Stimulated activated CD4-positive, alpha-beta T cell treated with anti-CD3 and anti-CD28 coated beads, Interleukin-4, amount 100 ng/mL, for 4 hours (primary cell): ENCODE measurements around the gene CRYGB.
A peak's percentile ranks its signal among the peaks of the same experiment; 100 is the strongest.

Experiments used
- DNase-seq, 2 experiments: peaks; one replicate each; pipeline ENCODE4 v3.0.0-alpha.2; 2020

Gene CRYGB, protein sequence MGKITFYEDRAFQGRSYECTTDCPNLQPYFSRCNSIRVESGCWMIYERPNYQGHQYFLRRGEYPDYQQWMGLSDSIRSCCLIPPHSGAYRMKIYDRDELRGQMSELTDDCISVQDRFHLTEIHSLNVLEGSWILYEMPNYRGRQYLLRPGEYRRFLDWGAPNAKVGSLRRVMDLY

DNA sequence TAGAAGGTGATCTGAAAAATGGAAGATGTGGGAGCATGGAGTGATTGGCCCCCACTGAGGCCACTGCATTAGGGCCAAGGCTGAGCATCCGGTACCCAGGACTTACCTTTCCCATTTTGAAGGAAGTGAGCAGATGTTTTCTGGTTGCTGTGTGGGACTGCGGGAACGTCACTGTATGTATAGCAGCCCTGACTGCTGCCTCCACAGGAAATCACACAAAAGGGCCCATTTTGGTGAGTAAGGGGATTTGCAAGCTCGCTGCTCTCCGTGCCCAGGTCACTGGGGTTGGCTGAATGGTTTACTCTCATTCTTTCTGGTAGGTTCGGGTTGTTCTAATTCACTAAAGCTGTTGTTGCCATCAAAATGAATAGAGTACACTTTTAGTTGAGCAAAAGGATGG is at the start of gene CRYGB:
Gene CRYGB (minus strand): TSS at position 153 of the 400 bp plus-strand sequence. CDS start 38 bp downstream, at position 115.
- DNase-seq = no peak

DNA sequence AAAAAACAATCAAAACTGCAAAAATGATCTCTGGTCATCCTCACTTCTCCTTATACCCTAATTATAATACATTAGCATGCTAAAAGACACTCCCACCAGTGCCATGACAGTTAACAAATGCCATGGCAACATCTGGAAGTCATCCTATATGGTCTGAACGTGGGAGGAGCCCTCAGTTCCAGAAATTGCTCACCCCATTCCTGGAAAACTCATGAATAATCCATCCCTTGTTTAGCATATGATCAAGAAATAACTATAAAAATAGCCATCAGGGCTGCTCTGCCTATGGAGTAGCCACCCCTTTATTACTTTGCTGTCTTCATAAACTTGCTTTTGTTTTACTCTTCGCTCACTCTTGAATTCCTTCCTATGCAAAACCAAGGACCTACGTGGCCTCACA is 49.6 kb upstream of the CRYGB start:
- DNase-seq = no peak

DNA sequence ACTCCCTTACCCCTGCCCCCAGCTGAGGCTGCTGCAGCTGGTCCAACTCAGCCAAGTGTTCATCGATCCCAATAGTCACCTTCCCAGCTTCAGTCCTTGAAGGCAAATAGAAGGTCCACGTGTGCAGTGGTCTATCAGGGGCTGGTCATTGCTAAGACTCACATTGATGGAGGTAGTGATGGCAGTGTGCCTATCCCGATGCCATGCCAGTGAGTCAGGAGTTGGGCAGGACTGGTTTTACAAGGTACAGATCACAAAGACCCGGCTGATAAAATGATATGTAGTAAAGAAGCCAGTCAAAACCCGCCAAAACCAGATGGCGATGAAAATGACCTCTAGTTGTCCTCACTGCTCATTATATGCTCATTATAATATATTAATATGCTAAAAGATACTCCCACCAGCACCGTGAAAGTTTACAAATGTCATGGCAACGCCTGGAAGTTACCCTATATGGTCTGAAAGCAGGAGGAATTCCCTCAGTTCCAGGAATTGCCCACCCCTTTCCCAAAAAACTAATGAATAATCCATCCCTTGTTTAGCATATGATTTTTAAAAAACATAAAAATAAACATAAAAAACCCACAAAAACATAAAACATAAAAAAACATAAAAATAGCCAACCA is 46.8 kb upstream of the CRYGB start:
- DNase-seq = no peak

DNA sequence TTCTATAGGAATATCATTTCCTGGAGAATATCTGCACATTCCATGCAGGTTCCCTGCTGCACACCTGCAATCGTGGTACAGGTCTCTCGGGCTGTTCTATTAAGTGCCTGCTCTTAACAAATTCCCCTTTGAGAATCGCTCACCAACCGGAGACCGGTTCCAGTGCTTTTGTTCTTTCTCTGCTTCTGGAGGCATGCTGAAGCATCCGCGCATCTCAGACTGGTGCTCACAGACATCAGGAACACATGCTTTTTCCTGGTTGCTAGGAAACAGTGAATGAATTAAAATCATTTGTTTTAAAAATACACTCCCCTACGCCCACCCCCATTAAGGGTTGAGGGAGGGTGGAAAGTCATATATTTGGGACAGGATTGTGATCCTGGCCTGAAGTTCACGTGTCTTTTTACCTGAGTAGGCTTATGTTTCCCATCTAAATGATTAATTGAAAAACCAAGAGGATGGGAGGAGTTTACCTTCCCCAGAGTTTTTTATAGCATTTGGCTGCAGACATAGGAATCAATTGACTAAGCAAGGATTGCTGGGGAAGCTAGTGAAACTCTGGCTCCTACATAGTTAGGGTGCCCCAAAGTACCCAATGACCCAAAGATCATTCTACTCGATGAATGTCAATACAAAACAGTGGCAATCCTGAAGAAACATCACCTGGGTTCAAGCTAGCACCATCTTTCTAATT is 44.0 kb upstream of the CRYGB start, which contains the start of gene C2orf80:
Gene C2orf80 (minus strand): TSS at position 221 of the 694 bp plus-strand sequence. CDS start 3,044 bp downstream, outside the sequence.
- no peak for DNase-seq

DNA sequence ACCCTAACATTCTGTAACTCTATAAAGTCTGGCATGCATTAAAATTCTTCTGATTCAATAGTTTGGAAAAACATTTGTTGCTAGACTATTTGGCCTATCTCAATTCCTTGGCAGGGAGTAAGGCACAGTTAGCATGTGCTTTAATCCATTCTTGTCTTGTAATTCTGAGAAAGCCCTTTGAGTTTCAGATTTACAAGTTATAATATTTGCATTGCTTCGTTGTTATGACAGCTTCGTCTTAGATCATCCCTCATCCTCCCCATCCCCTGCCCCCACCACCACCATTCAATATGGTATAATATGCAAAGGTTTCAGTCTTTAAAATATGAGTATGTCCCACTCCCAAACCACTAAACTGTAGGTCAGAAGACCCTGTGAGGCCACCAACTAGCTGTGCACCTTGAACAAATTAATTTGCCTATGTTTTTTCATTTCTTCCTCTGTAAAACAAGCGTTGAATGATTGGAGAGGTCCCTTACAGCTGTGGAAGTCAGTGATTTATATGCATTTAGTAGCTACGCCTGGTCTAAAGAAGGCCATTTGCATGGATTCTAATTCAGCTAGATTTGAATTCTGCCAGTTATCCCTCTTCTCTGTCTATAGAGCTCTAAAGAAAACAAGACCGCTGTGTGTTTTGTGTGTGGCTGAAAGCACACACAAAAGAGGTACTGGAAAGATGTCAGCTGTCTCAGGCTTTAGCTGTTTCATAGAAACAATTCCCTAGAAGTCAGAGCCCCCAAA is 43.3 kb upstream of the CRYGB start:
- no peak for DNase-seq

DNA sequence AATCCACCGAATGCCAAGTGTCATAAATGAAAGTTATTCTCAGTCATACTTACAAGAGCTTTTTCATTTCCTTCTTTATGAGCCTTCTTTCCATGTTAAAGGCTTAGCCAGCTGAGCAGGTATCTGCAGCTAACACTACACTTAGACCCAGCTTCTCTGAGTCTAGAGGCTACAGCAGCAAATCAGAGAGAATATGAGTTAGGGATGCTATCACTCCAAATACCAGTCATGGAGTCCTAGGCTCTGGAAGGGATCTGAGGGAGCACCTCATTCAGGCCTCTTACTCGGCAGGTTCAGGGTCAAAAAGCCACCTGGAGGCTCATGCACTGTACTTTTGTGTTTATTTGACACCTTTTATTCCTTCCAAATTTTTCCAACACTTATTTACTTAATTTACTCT is 40.9 kb upstream of the CRYGB start:
- DNase-seq = no peak

DNA sequence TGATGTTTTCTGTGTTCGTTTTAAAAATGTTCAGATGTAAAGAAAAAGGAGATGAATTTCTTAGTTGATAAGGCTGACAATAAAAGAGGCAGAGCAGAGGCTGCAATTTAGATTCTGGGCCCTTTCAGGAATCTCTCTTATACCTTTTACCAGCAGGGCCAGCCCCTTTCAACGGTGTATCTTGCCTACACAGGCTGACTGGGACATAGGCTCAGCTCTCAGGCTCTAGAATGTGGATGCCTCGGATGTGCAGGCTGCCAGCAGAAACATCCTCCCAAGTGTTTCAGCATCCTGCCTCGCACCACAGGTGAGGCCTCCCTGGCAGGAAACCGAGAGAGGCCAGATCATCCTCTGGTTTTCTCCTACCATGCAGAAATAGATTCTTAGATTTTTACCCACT is 40.5 kb upstream of the CRYGB start:
- DNase-seq = no peak

DNA sequence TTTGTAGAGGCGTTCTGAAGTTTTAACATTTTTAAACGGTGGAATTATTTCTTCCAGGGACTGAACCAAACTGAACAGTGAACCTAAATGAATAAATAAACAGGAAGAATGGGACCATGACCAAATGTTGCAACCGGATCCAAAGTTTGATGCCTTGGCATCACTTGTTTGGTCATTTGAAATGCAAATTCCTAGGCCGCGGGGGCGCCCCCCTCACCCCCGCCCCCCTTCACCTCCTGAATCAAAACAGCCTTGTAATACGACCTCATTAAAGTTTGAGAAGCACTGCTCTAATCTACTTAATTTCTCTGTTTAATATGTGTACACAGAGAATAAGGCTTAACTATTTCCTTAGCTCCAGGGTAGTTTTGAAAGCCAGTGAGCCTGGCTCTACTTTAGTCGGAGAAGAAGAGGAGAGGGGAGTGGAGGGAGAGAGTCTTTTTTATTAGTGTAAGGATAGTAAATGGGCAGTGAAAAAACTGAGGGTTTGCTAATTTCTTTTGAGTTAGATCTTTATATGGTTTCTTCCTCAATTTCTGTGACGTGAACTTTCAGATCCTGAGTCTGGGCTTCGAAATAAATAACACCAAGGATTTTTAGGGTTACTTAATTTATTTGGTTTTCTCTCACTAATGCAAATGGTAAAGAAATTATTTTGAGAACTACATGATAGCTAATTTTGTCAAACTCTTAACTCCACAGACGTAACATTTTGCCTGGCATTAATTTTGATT is 38.2 kb upstream of the CRYGB start:
- no peak for DNase-seq

DNA sequence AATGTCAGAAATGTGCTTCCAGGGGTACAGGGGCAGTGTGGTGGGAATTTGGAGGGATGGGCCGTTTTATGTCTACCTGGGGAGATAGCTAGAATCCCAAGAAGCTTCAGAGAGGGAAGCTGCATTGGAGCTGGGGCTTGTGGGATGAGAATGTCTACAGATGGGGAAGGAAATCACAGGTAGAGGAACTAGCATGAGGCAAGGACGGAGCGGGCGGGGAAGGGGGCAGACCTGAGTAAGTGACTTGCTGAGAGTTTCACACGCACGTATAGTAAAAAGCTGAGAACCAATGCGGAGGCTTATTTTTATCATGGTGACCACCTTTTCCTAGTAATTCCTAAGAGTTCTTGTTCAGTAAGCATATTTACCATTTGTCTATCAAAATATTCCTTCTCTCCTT is 37.6 kb upstream of the CRYGB start:
- no peak for DNase-seq

DNA sequence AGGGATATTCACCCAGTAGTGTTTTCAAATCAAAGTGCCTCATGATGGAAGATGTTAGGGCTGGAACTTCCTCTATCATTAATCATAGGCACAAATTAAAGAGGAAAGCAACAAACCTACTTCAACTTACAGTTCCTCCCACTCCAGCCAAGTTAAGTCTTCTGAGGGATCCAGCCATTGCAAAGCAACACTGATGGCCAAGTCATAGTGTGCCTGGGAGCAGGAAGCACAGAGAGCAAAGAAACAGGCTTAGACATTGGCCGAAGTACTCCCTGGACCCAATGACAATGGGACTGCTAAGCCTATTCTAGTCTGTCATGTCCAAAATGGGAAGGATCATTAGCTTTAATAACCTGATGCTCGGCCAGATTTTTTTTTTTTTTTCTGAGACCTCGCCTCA is 36.9 kb upstream of the CRYGB start:
- no peak for DNase-seq

DNA sequence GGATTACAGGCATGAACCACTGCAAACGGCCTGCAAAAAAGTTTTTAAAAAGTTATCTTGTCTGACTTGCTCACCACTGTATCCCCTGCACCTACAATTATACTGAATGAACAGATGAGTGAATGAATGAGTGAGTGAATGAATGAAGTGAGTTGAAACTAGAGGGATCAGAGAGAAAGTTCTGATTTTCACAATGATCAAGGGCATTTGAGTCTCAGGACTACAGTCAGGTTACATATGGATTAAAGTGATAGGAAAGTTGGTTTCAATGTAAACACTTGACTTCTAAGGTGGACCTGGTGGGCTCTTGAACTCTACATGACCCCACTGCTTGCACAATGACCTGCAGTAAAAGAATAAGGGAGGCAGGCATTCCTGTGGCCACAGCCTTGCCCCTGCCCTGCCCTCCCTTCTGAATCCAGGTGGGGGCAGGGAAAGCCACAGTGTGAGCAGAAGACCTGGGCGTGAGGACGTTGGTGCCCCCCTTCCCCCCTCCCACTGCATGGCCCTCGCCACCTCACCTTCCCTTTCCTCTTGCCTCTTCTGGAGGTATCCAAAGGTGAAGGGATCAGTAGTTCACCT is 33.2 kb upstream of the CRYGB start:
- no peak for DNase-seq

DNA sequence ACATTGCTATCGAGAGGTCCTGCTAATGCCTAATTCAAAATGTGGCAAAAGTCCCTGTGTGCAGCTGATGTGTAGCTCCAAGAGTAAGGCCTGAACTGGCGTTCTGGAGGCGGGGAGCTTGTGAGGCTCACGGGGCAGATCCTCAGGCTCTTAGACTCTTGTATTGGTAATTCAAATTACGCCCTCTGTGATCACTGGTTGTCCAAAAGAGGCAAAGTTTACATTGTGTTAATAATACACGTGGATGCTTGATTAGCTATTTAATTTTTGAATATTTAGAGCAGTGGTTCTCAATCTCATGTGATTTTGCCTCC is 29.8 kb upstream of the CRYGB start:
- DNase-seq = no peak

DNA sequence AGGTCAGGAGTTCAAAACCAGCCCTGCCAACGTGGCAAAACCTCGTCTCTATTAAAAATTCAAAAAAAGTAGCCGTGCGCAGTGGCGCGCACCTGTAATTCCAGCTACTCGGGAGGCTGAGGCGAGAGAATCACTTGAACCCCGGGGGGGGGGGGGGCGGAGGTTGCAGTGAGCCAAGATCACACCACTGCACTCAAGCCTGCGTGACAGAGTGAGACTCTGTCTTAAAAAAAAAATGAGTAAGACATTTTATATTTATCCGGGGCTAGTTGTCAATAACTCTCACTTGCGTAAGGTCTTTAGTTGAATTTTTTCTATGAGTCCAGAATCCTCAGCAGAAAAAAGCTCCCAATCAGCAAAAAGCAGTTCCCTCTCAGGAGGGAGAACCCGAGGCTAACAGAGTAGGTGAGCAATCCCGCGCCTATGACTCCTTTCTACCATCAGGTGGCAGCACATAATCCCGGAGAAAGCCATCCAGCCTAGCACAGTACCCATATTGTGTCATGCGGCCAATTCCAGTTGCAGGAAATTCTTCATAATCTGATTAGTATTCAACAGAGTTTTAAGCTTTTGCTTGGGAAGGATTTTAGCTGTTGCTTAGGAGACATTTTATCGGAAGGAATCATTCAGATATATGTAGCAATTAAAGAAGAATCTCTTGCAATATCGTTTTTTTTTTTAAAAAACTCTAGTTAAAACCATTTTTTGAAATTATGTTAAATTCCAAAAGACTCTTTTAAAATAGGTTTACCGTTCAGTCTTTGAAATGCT is 29.3 kb upstream of the CRYGB start:
- peak; percentile 37 to 38 for DNase-seq

DNA sequence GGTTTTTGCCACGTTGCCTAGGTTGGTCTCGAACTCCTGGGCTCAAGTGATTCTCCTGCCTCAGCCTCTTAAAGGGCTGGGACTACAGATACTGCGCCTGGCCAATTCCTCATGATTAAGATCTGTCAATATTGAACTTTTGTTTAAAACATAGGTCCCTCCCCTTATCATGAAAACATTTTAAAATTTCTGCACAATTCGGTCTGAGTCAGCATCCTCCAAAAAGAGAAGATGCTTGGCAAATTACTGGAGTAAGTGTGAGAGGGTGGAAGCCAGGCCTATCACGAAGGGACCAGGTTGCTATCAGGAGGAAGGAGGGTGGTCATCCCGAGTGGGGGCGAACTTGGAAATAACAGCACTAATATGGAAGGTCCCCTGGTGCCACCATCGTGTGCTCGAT is 28.2 kb upstream of the CRYGB start:
- DNase-seq = no peak

DNA sequence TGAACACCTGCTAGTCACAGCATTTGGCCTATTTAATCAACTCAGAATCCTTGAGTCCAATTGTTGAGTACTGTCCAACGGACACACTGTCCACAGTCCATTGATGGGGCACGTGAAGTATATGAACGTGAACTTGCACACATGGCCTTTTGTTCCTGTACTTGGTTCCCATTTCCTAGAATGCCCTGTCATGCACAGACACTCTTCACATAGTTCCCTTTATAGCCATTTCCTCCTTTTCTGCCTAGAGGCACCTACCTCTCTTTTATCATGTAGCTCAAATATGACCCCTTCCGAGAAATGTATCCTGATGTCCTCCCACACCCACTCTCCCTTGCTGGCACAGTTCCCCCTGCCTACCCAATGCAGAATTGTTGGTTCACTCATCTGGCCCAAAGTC is 26.2 kb upstream of the CRYGB start:
- no peak for DNase-seq

DNA sequence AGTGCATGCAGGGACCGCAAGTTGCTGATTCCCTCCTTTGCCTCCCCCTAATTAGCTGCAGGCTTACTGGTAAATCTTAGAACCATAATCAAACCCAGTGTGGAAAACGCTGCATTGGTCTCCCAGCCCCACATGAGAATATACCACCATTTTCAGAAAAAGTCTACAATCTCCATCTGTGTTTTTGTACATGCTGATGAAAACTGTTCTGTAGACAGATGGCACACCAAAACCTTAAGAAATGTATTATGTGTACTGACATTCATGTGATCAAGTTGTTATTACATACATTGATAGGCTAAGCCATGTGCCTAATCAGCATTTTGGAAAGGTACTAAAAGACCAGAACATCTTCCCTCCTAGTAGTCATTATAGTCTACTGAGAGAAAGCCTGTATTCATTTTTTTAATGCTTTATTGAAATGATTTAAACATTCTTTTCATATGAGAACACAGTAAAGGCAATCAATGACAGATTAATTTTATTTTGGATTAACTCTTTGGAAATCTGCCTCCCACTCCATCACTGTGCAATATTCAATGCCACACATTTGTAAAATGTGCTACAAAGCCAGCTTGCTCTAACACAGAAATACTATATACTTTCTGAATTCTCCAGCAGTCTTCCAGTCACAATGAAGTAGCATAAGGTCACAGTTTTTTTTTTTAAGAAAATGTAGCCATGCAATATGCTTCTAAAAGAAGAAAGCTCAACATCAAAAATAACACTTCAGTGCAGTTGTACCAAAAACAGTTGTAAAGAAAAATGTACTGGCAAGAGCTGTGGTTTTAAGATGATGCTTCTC is 19.2 kb upstream of the CRYGB start:
- no peak for DNase-seq

DNA sequence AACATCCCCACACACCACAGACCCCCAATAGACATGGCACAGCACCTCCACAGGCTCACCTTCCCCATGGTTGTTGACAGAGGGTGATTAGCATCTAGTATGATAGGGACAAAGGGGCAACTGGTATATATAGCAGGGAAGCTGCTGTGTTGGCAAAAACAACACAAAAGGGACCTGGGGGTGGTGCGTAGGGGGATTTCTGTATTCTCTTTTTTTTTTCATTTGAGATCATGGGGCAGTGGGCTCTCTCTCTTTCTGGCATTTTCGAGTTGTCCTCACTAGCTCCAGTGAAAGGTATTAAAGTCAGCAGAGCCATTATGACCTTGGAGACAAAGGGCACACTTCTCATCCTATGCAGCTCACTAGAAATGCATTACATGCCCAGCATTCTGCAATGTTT is 17.5 kb upstream of the CRYGB start, which contains the start of gene CRYGA:
Gene CRYGA (minus strand): TSS at position 101 of the 400 bp plus-strand sequence. CDS start 33 bp downstream, at position 68.
- DNase-seq = no peak

DNA sequence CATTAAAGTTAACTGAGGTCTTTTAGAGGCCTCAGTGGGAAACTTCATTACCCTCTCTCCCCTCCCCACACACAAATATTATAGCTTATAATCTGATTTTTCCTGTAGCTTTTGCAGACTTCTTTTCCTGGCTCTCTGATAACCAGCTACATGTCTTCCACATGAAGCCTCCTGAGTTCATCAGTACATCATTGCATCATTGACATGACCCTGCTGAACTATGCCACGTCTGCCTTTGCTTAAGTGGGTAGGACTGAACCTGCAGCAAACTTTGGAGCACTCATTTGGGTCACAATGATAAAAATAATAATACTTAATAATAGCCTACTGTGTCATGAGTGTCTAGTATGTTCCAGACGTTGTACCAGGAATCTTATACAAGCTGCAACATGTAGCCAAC is 10.5 kb upstream of the CRYGB start:
- DNase-seq = no peak

DNA sequence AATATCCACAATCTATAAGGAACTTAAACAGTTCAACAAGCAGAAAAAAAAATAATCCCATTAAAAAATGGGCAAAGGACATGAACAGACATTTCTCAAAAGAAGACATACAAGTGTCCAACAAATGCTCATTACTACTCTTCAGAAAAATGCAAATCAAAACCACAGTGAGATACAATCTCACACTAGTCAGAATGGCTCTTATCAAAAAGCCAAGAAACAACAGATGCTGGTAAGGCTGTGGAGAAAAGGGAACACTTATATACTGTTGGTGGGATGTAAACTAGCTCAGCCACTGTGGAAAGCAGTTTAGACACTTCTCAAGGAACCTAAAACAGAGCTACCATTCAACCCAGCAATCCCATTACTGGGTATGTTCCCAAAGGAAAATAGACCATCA is 7.2 kb upstream of the CRYGB start:
- no peak for DNase-seq

DNA sequence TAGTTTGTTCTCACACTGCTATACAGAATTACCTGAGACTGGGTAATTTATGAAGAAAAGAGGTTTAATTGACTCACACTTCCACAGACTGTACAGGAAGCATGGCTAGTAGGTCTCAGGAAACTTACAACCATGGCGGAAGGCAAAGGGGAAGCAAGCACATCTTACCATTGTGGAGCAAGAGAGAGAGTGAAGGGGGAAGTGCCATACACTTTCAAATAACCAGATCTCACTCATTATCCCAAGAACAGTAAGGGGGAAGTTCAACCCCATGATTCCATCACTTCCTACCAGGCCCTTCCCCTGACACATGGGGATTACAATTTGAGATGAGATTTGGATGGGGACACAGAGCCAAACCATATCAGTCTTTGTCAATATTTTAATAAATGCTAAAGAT is 5.0 kb upstream of the CRYGB start:
- DNase-seq = no peak

DNA sequence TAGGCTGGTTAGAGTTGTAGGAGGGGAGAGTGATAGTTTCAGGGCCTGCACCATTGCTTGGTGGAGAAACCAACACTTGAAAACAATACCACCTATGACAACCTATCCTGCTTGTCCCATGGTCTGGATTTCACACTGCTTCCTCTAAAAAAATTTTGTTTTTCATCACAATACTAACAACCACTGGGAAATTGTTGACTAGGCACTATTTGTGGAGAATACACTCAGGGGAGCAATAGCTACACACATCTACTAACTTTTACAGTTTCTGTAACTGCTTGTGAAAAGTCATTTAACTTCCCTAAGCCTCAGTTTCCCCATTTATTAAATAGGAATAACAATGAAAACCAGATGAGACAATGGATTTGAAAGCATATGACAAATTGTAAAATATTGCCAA is 4.1 kb upstream of the CRYGB start:
- no peak for DNase-seq
